NCI-H1417 (cell line): Measurements from ENCODE around the gene SPACA5.
A peak's percentile ranks its signal among the peaks of the same experiment; 100 is the strongest.
"Not testable (repeated sequence)": the region's sequence is repeated elsewhere in the genome, so short reads cannot be mapped to it uniquely, and the experiment has no call there.

Source experiments
- DNase-seq, 3 experiments: peaks; one replicate each; lab custom pipeline; 2025; lab: John Stamatoyannopoulos, UW

Gene SPACA5

DNA sequence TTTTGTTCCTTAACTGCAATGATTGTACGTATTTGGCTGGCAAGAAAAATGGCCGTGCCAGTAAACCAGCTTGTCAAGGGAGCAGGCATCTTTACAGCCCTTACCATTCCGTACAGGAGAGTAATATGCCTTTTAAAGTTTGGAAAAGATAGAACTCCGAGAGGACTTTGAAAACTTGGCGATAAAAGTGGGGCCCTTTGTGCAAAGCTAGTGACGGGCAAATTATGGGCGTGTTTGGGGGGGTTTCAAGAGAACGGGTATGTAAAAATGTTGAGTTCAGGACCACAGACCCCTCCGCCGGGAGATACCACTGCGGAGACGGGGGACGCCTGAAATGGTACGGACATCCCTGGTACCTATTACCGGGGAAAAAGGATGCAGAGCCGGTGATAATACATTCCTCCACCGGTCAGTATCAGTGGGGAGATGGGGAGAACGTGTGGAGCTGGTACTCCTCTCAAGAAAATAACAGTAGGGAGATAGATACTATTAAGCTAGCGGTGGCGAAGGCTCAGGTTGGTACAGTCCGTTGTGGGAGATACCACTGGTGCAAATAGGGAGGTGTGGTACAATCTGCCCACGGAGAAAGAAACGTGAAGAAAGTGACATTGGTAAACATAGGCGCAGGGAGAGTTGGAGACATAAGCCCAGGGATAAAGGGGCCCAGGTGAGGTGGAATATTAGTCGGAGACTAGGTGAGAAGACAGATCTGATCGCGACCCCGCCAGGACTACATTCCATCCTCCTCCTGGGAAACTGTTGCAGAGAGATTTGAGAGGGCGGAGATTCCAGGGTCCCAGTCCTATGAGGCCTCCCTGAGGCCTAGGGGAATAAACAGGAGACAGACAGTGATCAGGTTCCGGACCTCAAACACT lies 14.5 kb downstream of the SPACA5 start:
- peak; percentile 66 to 98 (median 97) for DNase-seq

GRCh38 chrX:48022100-48022499 lies 15.3 kb downstream of the SPACA5 start:
- no peak for DNase-seq

DNA sequence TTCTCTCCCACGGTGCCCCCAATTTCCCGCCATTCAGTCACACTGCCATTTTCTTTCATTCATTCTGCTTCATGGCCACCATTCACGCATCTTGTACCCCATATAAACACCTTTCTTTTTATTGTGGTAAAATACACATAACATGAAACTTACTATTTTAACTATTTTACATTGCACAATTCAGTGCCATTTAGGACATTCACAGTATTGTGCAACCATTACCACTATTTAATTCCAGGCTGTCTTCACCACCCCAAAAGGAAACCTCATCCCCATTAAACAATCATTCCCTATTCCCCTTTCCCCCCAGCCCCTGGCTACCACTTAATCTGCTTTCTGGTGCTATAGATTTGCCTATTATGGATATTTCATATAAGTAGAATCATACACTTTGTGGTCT lies 15.9 kb downstream of the SPACA5 start:
- DNase-seq = no peak

- DNase-seq = peak; percentile 52 to 88 (median 59)
These were observed 18.8 kb downstream of the SPACA5 start for GRCh38 chrX:48025561-48025960.

- DNase-seq = not testable (repeated sequence)
These were observed 20.8 kb downstream of the SPACA5 start for GRCh38 chrX:48027545-48027944.

GRCh38 chrX:48028091-48028490 lies 21.3 kb downstream of the SPACA5 start:
- DNase-seq = no peak

DNA sequence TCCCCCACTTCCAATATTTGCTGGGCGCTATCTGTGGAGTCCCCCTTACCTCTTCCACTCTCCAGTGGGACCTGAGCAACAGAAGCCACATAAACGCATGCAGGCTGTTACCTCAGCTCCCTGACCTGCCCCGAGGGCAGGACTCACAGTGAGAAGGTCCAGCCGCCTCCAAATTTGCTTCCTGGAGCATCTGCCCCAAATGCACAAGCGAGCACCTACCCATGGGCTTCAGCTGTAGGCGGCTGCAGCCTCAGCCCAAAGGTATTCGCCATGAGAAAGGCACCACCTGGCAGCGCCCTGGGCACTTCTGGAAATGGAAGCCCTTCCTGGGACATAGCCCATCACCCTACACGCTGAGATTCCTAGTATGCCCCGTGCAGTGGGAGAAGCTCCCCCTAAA lies 23.4 kb downstream of the SPACA5 start:
- no peak for DNase-seq

DNA sequence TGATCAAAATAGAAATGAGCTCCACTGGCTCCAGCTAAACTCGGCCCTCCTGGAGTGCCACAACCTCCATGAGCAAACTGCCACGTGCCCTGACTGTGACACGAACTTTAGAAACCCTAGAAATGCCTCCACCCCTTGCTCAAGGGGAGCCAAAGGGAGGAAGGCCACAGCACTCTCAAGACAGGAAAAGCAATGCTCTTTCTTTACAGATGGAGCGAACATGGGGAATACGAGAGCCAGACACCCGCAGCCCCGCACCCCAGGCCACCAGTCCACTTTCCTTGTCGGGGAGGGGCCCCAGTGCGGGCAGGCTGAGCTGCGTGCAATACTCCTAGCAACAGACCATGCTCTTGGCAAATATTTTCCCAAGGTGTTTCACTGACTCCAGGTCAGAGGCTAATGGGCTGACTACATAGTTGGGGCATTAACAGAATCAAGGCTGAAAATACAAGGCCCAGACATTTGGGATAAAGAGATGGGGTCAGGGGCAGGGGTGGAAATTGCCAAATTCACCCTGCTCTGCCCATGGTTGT lies 23.9 kb downstream of the SPACA5 start:
- not testable (repeated sequence) for DNase-seq

- no peak for DNase-seq
These were observed 29.1 kb downstream of the SPACA5 start for GRCh38 chrX:48035891-48036290.

DNA sequence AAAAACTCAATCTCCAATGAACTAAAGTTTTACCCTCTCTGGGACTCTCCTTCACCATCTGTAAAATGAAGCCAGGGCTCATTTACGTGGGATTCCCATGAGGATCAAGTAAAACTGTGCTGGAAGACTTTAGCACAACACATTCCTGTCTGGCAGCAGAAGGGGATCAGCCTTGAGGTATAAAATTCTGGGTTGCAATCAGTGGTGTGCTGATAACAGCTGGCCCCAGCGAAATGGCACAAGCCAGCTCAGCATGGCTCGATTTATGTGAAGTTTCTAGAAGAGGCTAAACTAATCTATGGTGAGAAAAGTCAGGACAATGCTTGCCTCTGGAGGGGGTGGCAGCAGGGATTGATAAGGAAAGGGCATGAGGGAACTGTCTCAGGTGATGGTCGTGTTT lies 36.3 kb downstream of the SPACA5 start:
- no peak for DNase-seq

DNA sequence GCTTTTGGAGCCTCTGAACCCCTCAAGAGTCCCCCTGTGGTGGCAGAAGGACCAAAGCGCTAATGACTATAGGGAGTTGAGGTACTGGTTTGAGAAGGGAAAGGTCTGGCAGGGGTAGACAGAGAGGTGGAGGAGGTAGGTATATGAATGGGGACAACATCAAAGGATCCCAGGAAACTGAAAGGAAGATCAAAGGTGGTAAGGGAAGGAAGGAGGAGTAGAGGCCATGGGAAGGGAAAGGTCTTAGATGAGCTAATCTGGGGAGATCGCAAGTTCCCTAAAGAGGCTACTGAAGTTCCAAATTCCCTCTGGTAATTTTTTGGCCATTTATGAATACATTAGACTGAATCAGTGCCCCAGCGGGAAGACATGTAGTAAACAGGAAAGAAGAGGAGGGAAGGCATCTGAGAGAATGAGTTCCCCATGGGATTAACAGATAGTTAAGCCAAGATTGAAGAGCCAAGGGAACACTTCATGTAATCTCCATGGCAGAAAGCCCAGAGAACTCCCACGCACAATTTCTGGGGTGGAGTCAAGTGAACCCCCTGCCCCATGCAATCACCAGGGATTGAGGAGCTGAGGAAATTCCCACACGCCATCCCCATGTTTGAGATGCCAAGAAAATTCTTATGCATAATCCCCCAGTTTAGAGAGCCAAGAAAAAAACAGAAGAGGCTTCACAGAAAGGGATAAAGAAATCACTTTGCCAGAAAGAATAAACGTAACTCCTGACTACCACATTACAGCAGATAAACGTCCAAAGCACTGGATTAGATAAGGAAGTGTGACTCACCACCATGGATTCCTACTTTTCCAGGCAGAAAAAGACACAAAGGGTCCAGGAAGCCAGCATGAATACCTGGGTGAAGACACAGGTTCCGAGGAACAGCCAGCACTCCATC lies 38.9 kb downstream of the SPACA5 start:
- no peak for DNase-seq

DNA sequence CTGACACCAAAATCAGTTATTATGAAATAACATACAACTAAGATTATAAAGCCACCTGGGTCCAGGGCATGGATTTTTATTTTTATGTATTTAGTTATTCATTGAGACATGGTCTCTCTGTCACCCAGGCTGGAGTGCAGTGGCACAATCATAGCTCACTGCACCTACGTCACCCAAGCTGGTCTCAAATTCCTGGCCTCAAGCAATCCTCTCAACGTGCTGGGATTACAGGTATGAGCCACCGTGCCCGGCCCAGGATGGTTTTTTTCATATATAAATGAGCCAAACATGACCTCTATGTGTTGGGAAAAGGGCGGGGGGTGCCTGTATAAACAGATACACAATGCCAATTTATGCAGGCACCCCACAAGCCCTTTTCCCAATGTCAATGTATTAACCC lies 40.1 kb downstream of the SPACA5 start:
- no peak for DNase-seq

GRCh38 chrX:48058621-48059295 lies 52.0 kb downstream of the SPACA5 start:
- no peak for DNase-seq

- DNase-seq = no peak
These were observed 52.5 kb downstream of the SPACA5 start for GRCh38 chrX:48059296-48059639.
